ENCODE data around the gene ATXN1. TPM values are rescaled to one million over a fixed set of nuclear protein-coding genes. Genes with fewer than 3 reads are reported as not detected.

ATXN1 gene
- total RNA-seq, 1 experiment from 2014 or later: 16.5 TPM

GRCh38 chr6:16752206-16752866 is 8.9 kb downstream of the ATXN1 start:
- H3K27ac Mint-ChIP-seq (ENCODE audit: low read depth, unreplicated experiment): peak overlapping the region; percentile 55
- ChIA-PET POLR2A (interaction anchor here (0.8 to 4.8 kb wide), 5 partner anchors 9 to 39 kb away, joined by 3 to 47 read pairs (median 5); partner anchors contain the start of gene ATXN1), CTCF (interaction anchor here (1.0 kb wide), 1 partner anchor 10 kb away, joined by 5 read pairs; the partner anchor contains the start of gene ATXN1)
- intact Hi-C loops (cut with micrococcal nuclease): no loop called here
- peak overlapping the region; percentile 7 for H3K4me3 Mint-ChIP-seq (ENCODE audit: unreplicated experiment)
- H3K27me3 Mint-ChIP-seq (ENCODE audit: insufficient read depth, unreplicated experiment): no peaks in the 10 kb centered on the region
- no TSS peak for BruUV-seq (replicated peaks)
- peak; percentile 87 for DNase-seq (ENCODE audit: unreplicated experiment)
- TF ChIP-seq, protein P1, sequence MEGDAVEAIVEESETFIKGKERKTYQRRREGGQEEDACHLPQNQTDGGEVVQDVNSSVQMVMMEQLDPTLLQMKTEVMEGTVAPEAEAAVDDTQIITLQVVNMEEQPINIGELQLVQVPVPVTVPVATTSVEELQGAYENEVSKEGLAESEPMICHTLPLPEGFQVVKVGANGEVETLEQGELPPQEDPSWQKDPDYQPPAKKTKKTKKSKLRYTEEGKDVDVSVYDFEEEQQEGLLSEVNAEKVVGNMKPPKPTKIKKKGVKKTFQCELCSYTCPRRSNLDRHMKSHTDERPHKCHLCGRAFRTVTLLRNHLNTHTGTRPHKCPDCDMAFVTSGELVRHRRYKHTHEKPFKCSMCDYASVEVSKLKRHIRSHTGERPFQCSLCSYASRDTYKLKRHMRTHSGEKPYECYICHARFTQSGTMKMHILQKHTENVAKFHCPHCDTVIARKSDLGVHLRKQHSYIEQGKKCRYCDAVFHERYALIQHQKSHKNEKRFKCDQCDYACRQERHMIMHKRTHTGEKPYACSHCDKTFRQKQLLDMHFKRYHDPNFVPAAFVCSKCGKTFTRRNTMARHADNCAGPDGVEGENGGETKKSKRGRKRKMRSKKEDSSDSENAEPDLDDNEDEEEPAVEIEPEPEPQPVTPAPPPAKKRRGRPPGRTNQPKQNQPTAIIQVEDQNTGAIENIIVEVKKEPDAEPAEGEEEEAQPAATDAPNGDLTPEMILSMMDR (IDR thresholded peaks at IDR 0.05; ENCODE audit: unreplicated experiment): no peak
- H3K9me3 Mint-ChIP-seq (ENCODE audit: unreplicated experiment): no peaks in the 10 kb centered on the region
- no peaks in the 10 kb centered on the region for H3K36me3 Mint-ChIP-seq (ENCODE audit: insufficient read depth, unreplicated experiment)
- peaks cover 36% of the 10 kb centered on the region for H3K4me1 Mint-ChIP-seq (ENCODE audit: insufficient read depth, unreplicated experiment)

GRCh38 chr6:16751251-16751946 is 9.9 kb downstream of the ATXN1 start:
- no TSS peak for BruUV-seq (replicated peaks)
- Mint-ChIP-seq H3K4me3 (ENCODE audit: unreplicated experiment) (no peak overlapping the region), H3K9me3 (ENCODE audit: unreplicated experiment) (no peaks in the 10 kb centered on the region), H3K4me1 (ENCODE audit: insufficient read depth, unreplicated experiment) (peaks cover 37% of the 10 kb centered on the region), H3K36me3 (ENCODE audit: insufficient read depth, unreplicated experiment) (no peaks in the 10 kb centered on the region), H3K27ac (ENCODE audit: low read depth, unreplicated experiment) (no peak overlapping the region), H3K27me3 (ENCODE audit: insufficient read depth, unreplicated experiment) (no peaks in the 10 kb centered on the region)
- CTCF ChIA-PET: interaction anchor here (0.6 to 1.0 kb wide), 3 partner anchors 8 to 241 kb away, joined by 3 to 5 read pairs (median 3); partner anchors contain the start of gene ATXN1
- DNase-seq (ENCODE audit: unreplicated experiment): peak; percentile 60
- intact Hi-C loops (cut with micrococcal nuclease): no loop called here
- POLR2A ChIA-PET: interaction anchor here (0.8 to 4.8 kb wide), 5 partner anchors 10 to 38 kb away, joined by 3 to 47 read pairs (median 5); partner anchors contain the start of gene ATXN1
- TF ChIP-seq, protein P1 (IDR thresholded peaks at IDR 0.05; ENCODE audit: unreplicated experiment): no peak

DNA sequence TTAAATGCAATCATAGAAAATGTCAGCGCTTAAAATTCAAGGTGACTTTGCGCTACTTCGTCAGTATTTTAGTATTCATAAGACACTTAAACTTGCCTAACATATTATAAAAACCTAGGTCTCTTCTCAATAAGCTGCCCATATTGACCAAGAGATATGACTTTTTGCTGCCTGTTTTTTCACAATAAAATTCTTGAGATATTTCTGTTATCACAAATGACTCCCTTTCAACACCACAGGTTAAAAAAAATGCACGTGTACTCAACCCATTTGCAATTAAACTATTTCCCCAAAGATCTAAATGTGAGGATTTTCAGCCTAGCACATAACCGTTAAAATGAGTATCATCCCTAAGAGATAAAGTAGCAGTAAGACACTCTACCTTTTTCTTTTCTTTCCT is 10.7 kb downstream of the ATXN1 start:
- BruUV-seq (replicated peaks): no TSS peak
- intact Hi-C loops (cut with micrococcal nuclease): no loop called here
- ChIA-PET POLR2A (interaction anchor here (0.8 to 1.6 kb wide), 4 partner anchors 11 to 73 kb away, joined by 3 to 6 read pairs (median 4); partner anchors contain the start of gene ATXN1), CTCF (interaction anchor here (1.4 kb wide), 1 partner anchor 9 kb away, joined by 5 read pairs; no protein-coding TSS in a partner anchor)
- TF ChIP-seq, protein P1 (IDR thresholded peaks at IDR 0.05; ENCODE audit: unreplicated experiment): no peak
- peaks cover 36% of the 10 kb centered on the region for H3K4me1 Mint-ChIP-seq (ENCODE audit: insufficient read depth, unreplicated experiment)
- no peak for DNase-seq (ENCODE audit: unreplicated experiment)
- no peaks in the 10 kb centered on the region for H3K27me3 Mint-ChIP-seq (ENCODE audit: insufficient read depth, unreplicated experiment)
- H3K9me3 Mint-ChIP-seq (ENCODE audit: unreplicated experiment): no peaks in the 10 kb centered on the region
- no peak overlapping the region for H3K4me3 Mint-ChIP-seq (ENCODE audit: unreplicated experiment)
- no peak overlapping the region for H3K27ac Mint-ChIP-seq (ENCODE audit: low read depth, unreplicated experiment)
- no peaks in the 10 kb centered on the region for H3K36me3 Mint-ChIP-seq (ENCODE audit: insufficient read depth, unreplicated experiment)
